Measurements from ENCODE around the gene ZNF407.

Gene ZNF407

GRCh38 chr18:75044791-75045190 lies 447.1 kb downstream of the ZNF407 start:
- TF ChIP-seq L3MBTL2 (conservative IDR thresholded peaks at IDR 0.05) (no peak), FOXK2 (IDR thresholded peaks at IDR 0.05) (no peak), SUZ12 (IDR thresholded peaks at IDR 0.05) (no peak), NFRKB (IDR thresholded peaks at IDR 0.05) (no peak), SP1 (IDR thresholded peaks at IDR 0.05) (no peak), LEF1 (IDR thresholded peaks at IDR 0.05; ENCODE audit: borderline replicate concordance) (no peak), BHLHE40 (IDR thresholded peaks at IDR 0.05; ENCODE audit: borderline replicate concordance) (no peak), FOXM1 (IDR thresholded peaks at IDR 0.05; ENCODE audit: borderline replicate concordance) (no peak), ZNF384 (IDR thresholded peaks at IDR 0.05) (no peak), FOXA1 (IDR thresholded peaks at IDR 0.05) (no peak), TARDBP (IDR thresholded peaks at IDR 0.05) (no peak)
- TF ChIP-seq, protein P1, sequence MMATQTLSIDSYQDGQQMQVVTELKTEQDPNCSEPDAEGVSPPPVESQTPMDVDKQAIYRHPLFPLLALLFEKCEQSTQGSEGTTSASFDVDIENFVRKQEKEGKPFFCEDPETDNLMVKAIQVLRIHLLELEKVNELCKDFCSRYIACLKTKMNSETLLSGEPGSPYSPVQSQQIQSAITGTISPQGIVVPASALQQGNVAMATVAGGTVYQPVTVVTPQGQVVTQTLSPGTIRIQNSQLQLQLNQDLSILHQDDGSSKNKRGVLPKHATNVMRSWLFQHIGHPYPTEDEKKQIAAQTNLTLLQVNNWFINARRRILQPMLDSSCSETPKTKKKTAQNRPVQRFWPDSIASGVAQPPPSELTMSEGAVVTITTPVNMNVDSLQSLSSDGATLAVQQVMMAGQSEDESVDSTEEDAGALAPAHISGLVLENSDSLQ (IDR thresholded peaks at IDR 0.05): no peak
- ChIA-PET CTCF (no interaction called here), POLR2A (no interaction called here)
- no peak for DNase-seq (ENCODE audit: extremely low spot score)

GRCh38 chr18:75045272-75045671 lies 447.6 kb downstream of the ZNF407 start:
- no peak for TF ChIP-seq ZNF384 (IDR thresholded peaks at IDR 0.05)
- no peak for TF ChIP-seq L3MBTL2 (conservative IDR thresholded peaks at IDR 0.05)
- TF ChIP-seq CTBP1 (IDR thresholded peaks at IDR 0.05; ENCODE audit: borderline replicate concordance): no peak
- no peak for TF ChIP-seq SUZ12 (IDR thresholded peaks at IDR 0.05)
- no peak for TF ChIP-seq NFRKB (IDR thresholded peaks at IDR 0.05)
- TF ChIP-seq ELF4 (IDR thresholded peaks at IDR 0.05): no peak
- no peak for TF ChIP-seq ARNT (IDR thresholded peaks at IDR 0.05)
- TF ChIP-seq TARDBP (IDR thresholded peaks at IDR 0.05): no peak
- no peak for TF ChIP-seq HDGF (IDR thresholded peaks at IDR 0.05; ENCODE audit: borderline replicate concordance)
- no peak for TF ChIP-seq FOXK2 (IDR thresholded peaks at IDR 0.05)
- TF ChIP-seq FOXA1 (IDR thresholded peaks at IDR 0.05): no peak
- TF ChIP-seq SP1 (IDR thresholded peaks at IDR 0.05): no peak
- no peak for TF ChIP-seq FOXM1 (IDR thresholded peaks at IDR 0.05; ENCODE audit: borderline replicate concordance)
- no peak for TF ChIP-seq BHLHE40 (IDR thresholded peaks at IDR 0.05; ENCODE audit: borderline replicate concordance)
- TF ChIP-seq, protein P1 (IDR thresholded peaks at IDR 0.05): no peak
- no peak for TF ChIP-seq LEF1 (IDR thresholded peaks at IDR 0.05; ENCODE audit: borderline replicate concordance)
- POLR2A ChIA-PET: no interaction called here
- DNase-seq (ENCODE audit: extremely low spot score): no peak
- CTCF ChIA-PET: no interaction called here

DNA sequence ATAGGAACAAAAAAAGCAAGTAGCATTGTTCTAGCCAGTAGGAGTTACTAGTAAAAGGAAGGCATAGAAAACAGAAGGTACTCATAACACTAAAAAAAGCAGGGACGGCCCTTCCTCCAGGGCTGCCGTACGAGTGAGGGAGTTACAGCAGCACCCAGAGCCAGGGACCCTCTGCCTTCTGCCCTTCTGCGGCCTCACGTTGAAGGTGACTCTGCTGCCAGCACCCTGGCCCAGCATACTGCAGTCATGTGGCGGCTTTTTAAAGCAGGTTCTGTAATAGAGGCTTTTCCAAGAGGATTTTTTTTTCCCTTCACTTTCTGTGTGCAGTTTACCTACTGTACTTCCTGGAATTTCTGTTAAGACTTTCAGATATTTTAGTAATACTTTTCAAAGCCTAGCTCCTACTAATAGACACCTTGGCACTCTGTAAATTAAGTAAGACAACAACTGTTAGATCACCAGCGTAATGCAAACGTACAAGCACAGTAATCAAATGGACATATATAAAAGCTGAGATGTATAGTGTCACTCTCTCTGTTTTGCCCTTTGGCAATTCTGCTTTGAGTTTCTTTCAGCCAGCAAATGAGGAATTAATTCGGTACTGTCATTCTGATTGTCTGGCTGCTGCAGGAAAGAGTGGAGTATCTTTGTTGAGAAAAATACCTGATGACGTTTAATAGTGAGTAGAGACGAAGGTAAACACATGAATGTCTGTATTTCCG lies 449.7 kb downstream of the ZNF407 start:
- CTCF ChIA-PET: interaction anchor here (0.5 kb wide), 1 partner anchor 438 kb away, joined by 9 read pairs; no protein-coding TSS in a partner anchor
- POLR2A ChIA-PET: no interaction called here
- no peak for DNase-seq (ENCODE audit: extremely low spot score)
- no peak for TF ChIP-seq BHLHE40 (IDR thresholded peaks at IDR 0.05; ENCODE audit: borderline replicate concordance)

DNA sequence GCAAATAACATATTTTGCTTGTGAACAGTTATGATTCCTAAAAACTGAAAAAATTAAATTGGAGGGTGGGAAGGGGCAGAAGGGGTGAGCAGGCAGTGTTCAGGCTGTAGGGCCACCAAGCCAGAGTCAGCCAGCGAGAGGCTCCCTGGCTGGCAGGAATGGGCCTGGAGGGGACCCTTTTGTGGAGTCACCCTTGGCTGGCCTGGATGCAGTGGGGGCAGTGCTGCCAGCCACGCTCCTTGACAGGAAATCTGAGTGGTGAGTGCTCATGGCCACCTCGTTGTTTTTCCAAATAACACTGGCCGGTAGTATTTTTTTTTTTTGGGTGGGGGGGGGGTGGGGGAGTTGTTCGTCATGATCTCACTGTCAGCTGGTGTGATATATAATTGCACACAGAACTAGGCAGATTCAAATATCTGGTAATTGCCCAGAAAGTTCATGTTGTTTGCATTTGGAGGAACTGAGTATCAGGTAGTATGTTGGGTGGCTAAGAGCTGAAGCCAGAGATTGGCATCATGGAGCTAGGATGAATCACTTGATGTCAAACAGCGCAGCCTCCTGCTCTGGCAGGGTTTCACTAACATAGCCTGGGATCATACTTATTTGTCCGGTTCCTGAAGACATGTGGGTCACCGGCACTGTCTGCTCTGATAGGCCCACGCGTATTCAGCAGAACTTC lies 451.2 kb downstream of the ZNF407 start:
- CTCF ChIA-PET: no interaction called here
- no peak for DNase-seq (ENCODE audit: extremely low spot score)
- POLR2A ChIA-PET: no interaction called here
- TF ChIP-seq SUZ12 (IDR thresholded peaks at IDR 0.05): no peak
- no peak for TF ChIP-seq ZNF384 (IDR thresholded peaks at IDR 0.05)
- no peak for TF ChIP-seq FOXA1 (IDR thresholded peaks at IDR 0.05)
- TF ChIP-seq, protein P1 (IDR thresholded peaks at IDR 0.05): no peak
- TF ChIP-seq BHLHE40 (IDR thresholded peaks at IDR 0.05; ENCODE audit: borderline replicate concordance): no peak
- TF ChIP-seq ELF4 (IDR thresholded peaks at IDR 0.05): no peak
- TF ChIP-seq SP1 (IDR thresholded peaks at IDR 0.05): no peak
- TF ChIP-seq FOXM1 (IDR thresholded peaks at IDR 0.05; ENCODE audit: borderline replicate concordance): no peak
- TF ChIP-seq CTBP1 (IDR thresholded peaks at IDR 0.05; ENCODE audit: borderline replicate concordance): no peak
- no peak for TF ChIP-seq HDGF (IDR thresholded peaks at IDR 0.05; ENCODE audit: borderline replicate concordance)
- no peak for TF ChIP-seq TARDBP (IDR thresholded peaks at IDR 0.05)
- TF ChIP-seq LEF1 (IDR thresholded peaks at IDR 0.05; ENCODE audit: borderline replicate concordance): no peak
- no peak for TF ChIP-seq NFRKB (IDR thresholded peaks at IDR 0.05)
- TF ChIP-seq FOXK2 (IDR thresholded peaks at IDR 0.05): no peak
- no peak for TF ChIP-seq L3MBTL2 (conservative IDR thresholded peaks at IDR 0.05)

GRCh38 chr18:75049455-75049789 lies 451.8 kb downstream of the ZNF407 start:
- TF ChIP-seq SUZ12 (IDR thresholded peaks at IDR 0.05) (no peak), ZNF384 (IDR thresholded peaks at IDR 0.05) (no peak), SP1 (IDR thresholded peaks at IDR 0.05) (no peak)
- POLR2A ChIA-PET: no interaction called here
- CTCF ChIA-PET: no interaction called here
- no peak for DNase-seq (ENCODE audit: extremely low spot score)

DNA sequence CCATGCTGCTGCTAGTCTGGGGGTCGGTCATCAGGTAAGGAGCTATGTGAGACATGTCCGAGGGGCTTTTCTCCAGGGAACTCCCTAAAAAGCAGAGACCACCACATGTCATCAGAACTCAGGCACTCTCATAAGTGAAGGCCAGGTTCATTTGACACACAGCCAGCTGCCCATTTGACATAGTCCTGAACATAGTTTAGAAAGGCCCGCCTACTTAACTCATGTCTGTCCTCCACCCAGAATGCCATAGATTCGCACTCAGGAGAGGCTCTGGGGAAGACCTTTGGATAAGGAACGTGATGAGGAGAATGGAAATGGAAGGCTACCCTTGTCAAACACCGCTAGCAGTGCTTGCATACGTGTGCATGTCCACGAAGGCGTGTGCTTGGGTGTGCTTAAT lies 454.1 kb downstream of the ZNF407 start:
- DNase-seq (ENCODE audit: extremely low spot score): no peak
- ChIA-PET POLR2A (no interaction called here), CTCF (interaction anchor here (1.3 kb wide), 1 partner anchor 10 kb away, joined by 3 read pairs; no protein-coding TSS in a partner anchor)
- TF ChIP-seq SUZ12 (IDR thresholded peaks at IDR 0.05) (no peak), ZNF384 (IDR thresholded peaks at IDR 0.05) (no peak), BHLHE40 (IDR thresholded peaks at IDR 0.05; ENCODE audit: borderline replicate concordance) (no peak), FOXK2 (IDR thresholded peaks at IDR 0.05) (no peak)
